ENCODE measurements around the gene SMIM9. TPM values are rescaled to one million over a fixed set of nuclear protein-coding genes. Genes with fewer than 3 reads are reported as not detected.
A peak's percentile ranks its signal among the peaks of the same experiment; 100 is the strongest.

Gene SMIM9
- total and polyA plus RNA-seq, 9 of the 15 experiments (the other 6 are each of a cell fraction or from before 2014, with no cell fraction given): 0.08 TPM; not detected in 8

DNA sequence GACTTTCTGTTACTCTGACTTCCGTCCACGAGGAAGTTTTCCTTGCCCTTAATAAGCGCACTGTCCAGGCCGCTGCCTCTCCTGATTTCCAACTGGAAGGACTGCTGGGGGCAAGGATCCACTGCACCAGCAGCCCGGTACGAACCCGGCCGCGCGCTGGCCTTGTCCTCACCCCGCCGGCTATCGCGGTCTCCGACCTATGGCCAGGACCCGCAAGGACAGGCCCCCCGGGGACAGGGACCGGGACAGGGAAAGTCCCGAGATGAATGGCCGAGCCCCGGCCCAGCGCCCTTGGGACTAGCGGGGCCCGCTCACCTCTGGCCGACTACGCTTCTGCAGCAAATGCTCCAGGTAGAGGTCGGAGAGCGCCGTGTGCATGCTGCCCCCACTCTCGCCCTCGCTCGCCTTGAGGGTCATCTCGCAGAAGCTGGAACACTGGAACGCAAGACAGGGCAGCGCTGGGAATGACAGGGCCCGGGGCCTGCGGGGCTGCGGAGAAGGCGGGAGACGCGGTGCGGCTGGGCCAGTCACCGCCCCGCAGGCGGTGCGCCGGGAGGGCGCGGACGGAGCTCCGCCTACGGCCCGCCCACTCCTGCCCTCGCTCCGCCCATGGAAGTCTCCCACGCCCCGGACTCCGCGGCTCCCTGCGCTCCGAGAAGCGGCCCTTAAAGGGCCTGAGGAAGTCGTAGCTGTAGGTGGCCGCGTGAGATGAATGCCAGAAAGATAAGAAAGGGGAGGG is 29.3 kb downstream of the SMIM9 start, which contains the start of gene MPP1 (continued):
- TF ChIP-seq, protein P1, sequence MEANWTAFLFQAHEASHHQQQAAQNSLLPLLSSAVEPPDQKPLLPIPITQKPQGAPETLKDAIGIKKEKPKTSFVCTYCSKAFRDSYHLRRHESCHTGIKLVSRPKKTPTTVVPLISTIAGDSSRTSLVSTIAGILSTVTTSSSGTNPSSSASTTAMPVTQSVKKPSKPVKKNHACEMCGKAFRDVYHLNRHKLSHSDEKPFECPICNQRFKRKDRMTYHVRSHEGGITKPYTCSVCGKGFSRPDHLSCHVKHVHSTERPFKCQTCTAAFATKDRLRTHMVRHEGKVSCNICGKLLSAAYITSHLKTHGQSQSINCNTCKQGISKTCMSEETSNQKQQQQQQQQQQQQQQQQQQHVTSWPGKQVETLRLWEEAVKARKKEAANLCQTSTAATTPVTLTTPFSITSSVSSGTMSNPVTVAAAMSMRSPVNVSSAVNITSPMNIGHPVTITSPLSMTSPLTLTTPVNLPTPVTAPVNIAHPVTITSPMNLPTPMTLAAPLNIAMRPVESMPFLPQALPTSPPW (CRISPR knock-in tag; IDR thresholded peaks at IDR 0.05): peak; percentile 87
- TF ChIP-seq TOE1 (IDR thresholded peaks at IDR 0.05; ENCODE audit: borderline replicate concordance) (no peak), TOE1 (CRISPR knock-in tag; IDR thresholded peaks at IDR 0.05; ENCODE audit: borderline replicate concordance, low read depth) (no peak), MBD2 (IDR thresholded peaks at IDR 0.05; ENCODE audit: borderline replicate concordance, low read depth) (peak; percentile 51; the same call in 1 of the 2 replicates), POLR2B (IDR thresholded peaks at IDR 0.05; ENCODE audit: low read depth, partially characterized antibody) (peak; percentile 67), L3MBTL2 (IDR thresholded peaks at IDR 0.05) (peak; percentile 54; the same call in 1 of the 2 replicates), HIVEP1 (CRISPR knock-in tag; IDR thresholded peaks at IDR 0.05) (no peak), ZFX (CRISPR knock-in tag; IDR thresholded peaks at IDR 0.05) (peak; percentile 81), ZNF12 (CRISPR knock-in tag; IDR thresholded peaks at IDR 0.05) (0 out of 2 replicates have a peak, but pooled peaks have one; percentile 34), MYC (IDR thresholded peaks at IDR 0.05; ENCODE audit: low read depth, low read length) (peak; percentile 70), MYC (CRISPR knock-in tag; IDR thresholded peaks at IDR 0.05; ENCODE audit: borderline replicate concordance, low read depth) (no peak), CBX3 (IDR thresholded peaks at IDR 0.05; ENCODE audit: borderline replicate concordance in 1 of 2, low read length in 2 of 2) (peak in 1 of 2 experiments; percentile 24; a peak in 1 of 3 replicates), YY1 (IDR thresholded peaks at IDR 0.05; ENCODE audit: borderline replicate concordance in 1 of 3, control insufficient read depth in 1 of 3, extremely low read depth in 1 of 3, insufficient read depth in 3 of 3, insufficient read length in 1 of 3, insufficient replicate concordance in 2 of 3, low read depth in 1 of 3, low read length in 2 of 3) (peak in 1 of 3 experiments; percentile 13), GABPA (tag; conservative IDR thresholded peaks at IDR 0.05; ENCODE audit: low read depth) (0 out of 2 replicates have a peak, but pooled peaks have one; percentile 14), U2AF1 (optimal IDR thresholded peaks at IDR 0.05; ENCODE audit: low read depth, low read length) (no peak), NFIC (IDR thresholded peaks at IDR 0.05) (peak; percentile 31; the same call in 1 of the 2 replicates), HNRNPLL (IDR thresholded peaks at IDR 0.05; ENCODE audit: low read depth, low read length, poor library complexity, severe bottlenecking) (peak; percentile 89), SIX5 (IDR thresholded peaks at IDR 0.05; ENCODE audit: borderline replicate concordance in 1 of 2, insufficient read depth in 1 of 2, low read depth in 1 of 2, low read length in 2 of 2) (no peak), FOXM1 (IDR thresholded peaks at IDR 0.05; ENCODE audit: low read depth) (no peak), FOXM1 (CRISPR knock-in tag; IDR thresholded peaks at IDR 0.05; ENCODE audit: low read depth) (0 out of 2 replicates have a peak, but pooled peaks have one; percentile 43)
- TF ChIP-seq, protein P2, sequence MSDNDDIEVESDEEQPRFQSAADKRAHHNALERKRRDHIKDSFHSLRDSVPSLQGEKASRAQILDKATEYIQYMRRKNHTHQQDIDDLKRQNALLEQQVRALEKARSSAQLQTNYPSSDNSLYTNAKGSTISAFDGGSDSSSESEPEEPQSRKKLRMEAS (CRISPR knock-in tag; IDR thresholded peaks at IDR 0.05): peak; percentile 50; the same call in 1 of the 2 replicates
- TF ChIP-seq, protein P3, sequence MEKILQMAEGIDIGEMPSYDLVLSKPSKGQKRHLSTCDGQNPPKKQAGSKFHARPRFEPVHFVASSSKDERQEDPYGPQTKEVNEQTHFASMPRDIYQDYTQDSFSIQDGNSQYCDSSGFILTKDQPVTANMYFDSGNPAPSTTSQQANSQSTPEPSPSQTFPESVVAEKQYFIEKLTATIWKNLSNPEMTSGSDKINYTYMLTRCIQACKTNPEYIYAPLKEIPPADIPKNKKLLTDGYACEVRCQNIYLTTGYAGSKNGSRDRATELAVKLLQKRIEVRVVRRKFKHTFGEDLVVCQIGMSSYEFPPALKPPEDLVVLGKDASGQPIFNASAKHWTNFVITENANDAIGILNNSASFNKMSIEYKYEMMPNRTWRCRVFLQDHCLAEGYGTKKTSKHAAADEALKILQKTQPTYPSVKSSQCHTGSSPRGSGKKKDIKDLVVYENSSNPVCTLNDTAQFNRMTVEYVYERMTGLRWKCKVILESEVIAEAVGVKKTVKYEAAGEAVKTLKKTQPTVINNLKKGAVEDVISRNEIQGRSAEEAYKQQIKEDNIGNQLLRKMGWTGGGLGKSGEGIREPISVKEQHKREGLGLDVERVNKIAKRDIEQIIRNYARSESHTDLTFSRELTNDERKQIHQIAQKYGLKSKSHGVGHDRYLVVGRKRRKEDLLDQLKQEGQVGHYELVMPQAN (IDR thresholded peaks at IDR 0.05; ENCODE audit: borderline replicate concordance): peak; percentile 50; the same call in 1 of the 2 replicates

Measured in K562 (cell line).